Posterior vena cava (tissue), 2 donors: ENCODE measurements around the gene SCML1. TPM values are rescaled to one million over a fixed set of nuclear protein-coding genes. Genes with fewer than 3 reads are reported as not detected.
"Not testable (repeated sequence)": the region's sequence is repeated elsewhere in the genome, so short reads cannot be mapped to it uniquely, and the experiment has no call there.

ENCODE experiments used
- DNase-seq: peaks from one replicate; pipeline ENCODE4 v3.0.0-alpha.2; 2020; ENCODE audit warnings: low spot score
- intact Hi-C, 2 donors: fragments of 100-400 bp; cut with DNase I; formaldehyde crosslinking; loops; one replicate each; pipeline versions ENCODE4 v1.14.1 to v1.14.2; 2022 to 2023
- total RNA-seq, 2 donors: library from RNA; stranded (reverse); fragmentation: NEBNext Ultra II Directional; extraction: Animal tissue kit (Norgen Biotek cat#: 25700); gene quantifications; one replicate each; pipeline ENCODE4 v1.2.1, GENCODE V29; 2021
- donor health status: DM: yes; HTN: yes; CAD: no.
- donor health status: DM: yes; HTN: yes; CAD: no.

The SCML1 gene
- total RNA-seq, 2 donors from 2014 or later: 10.5 to 12.7 TPM

DNA sequence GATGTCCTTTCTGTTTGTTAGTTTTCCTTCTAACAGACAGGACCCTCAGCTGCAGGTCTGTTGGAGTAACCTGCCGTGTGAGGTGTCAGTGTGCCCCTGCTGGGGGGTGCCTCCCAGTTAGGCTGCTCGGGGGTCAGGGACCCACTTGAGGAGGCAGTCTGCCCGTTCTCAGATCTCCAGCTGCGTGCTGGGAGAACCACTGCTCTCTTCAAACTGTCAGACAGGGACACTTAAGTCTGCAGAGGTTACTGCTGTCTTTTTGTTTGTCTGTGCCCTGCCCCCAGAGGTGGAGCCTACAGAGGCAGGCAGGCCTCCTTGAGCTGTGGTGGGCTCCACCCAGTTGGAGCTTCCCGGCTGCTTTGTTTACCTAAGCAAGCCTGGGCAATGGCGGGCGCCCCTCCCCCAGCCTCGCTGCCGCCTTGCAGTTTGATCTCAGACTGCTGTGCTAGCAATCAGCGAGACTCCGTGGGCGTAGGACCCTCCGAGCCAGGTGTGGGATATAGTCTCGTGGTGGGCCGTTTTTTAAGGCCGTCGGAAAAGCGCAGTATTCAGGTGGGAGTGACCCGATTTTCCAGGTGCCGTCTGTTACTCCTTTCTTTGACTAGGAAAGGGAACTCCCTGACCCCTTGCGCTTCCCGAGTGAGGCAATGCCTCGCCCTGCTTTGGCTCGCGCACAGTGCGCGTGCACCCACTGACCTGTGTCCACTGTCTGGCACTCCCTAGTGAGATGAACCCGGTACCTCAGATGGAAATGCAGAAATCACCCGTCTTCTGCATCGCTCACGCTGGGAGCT lies 49.5 kb downstream of the SCML1 start:
- intact Hi-C loops: loop anchor here in 1 of 2 donors (5.0 kb wide), 1 partner anchor 421 kb away; no protein-coding TSS in a partner anchor
- not testable (repeated sequence) for DNase-seq

DNA sequence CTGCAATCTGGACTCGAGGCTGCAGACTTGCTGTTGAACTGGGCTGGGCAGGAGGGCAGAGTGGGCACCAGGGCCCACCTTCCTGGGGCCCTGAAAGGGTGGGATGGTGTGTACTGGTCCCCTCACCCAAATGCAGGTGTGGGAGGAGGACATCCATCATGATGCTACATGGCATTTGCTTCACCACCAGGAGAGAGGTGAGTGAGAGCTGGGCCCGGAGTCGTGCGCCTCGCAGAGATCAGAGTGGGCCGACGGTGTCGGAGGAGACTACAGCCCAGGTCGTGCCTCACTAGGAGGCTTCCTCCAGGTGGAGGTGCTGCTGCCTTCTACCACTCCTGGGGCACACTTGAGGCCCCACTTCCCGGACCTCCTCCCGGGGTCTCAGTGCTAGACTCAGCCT lies 50.3 kb downstream of the SCML1 start:
- intact Hi-C loops: loop anchor here in 1 of 2 donors (5.0 kb wide), 1 partner anchor 420 kb away; no protein-coding TSS in a partner anchor
- DNase-seq: no peak

- DNase-seq: no peak
- intact Hi-C loops: loop anchor here in 1 of 2 donors (5.0 kb wide), 1 partner anchor 419 kb away; no protein-coding TSS in a partner anchor
Observed at GRCh38 chrX:17788439-17788838, 51.1 kb downstream of the SCML1 start.

DNA sequence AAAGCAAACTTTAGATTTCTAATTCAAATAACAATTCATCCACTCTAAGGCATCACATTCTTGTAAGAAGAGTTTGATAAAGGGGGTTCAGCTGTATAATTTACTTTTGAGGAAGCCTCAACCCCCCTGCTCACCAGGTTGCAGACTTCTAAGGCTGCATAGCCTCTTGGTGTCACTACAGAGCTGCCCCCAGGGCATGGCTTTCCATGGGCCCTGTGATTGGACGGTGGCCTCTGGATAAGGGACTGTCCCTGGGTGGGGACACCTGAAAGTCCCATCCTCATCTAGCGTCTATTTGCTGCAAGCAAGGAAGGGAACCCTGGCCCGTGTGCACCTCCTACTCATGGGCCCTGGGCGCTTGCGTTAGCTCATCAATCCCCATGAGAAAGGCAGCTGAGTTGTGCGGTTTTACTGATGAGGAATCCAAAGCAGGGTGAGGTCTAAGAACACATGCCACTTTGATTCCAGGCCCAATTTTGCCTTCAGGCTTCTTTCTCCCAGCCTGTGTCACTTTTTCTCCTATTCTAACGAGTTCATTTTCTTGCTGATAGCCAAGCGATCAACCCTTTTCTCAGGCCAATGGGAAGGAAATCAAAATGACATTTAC lies 51.8 kb downstream of the SCML1 start:
- intact Hi-C loops: loop anchor here in 1 of 2 donors (5.0 kb wide), 1 partner anchor 418 kb away; no protein-coding TSS in a partner anchor
- DNase-seq: no peak

DNA sequence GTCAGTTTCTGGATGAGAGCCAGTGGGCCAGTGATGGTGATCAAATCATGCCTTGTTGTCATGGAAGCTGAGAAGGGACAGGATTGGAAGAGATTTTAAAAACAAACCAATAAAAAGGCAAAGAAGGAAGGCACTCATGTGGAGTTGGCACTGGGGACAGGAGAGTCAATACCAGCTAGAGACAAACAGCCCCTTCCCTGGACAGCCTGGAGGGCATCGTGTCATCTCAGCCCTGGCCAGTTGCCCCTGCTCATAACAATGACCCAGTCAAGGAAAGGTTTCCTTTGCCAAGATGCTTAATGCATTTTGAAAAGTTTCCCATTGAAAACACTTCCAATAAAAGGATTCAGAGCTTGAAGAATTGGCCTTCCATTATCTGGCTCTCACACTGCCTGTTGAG lies 55.5 kb downstream of the SCML1 start:
- no peak for DNase-seq
- intact Hi-C loops: no loop called here

DNA sequence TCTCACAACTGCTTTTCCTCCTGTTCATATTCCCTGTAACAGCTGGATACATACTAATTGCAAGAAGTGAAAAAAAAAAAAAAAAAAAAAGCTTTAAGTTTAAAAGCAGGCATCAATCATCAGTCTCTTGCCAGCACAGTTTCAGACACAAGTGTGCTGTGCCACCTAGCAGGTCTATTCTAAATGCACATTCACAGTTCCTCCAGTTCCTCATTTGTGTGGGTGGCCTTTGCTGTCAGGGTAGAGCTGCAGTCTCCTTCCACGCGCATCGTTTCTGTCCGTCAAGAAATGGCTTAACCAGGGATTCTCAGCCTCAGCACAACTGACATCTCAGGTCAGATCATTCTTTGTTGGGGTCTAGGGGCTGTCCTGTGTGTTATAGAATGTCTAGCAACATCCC lies 61.6 kb downstream of the SCML1 start:
- DNase-seq: no peak
- intact Hi-C loops: no loop called here

- DNase-seq: no peak
- intact Hi-C loops: no loop called here
Observed at GRCh38 chrX:17801431-17801830, 64.1 kb downstream of the SCML1 start.

- intact Hi-C loops: no loop called here
- no peak for DNase-seq
Observed at GRCh38 chrX:17802756-17803155, 65.5 kb downstream of the SCML1 start.

DNA sequence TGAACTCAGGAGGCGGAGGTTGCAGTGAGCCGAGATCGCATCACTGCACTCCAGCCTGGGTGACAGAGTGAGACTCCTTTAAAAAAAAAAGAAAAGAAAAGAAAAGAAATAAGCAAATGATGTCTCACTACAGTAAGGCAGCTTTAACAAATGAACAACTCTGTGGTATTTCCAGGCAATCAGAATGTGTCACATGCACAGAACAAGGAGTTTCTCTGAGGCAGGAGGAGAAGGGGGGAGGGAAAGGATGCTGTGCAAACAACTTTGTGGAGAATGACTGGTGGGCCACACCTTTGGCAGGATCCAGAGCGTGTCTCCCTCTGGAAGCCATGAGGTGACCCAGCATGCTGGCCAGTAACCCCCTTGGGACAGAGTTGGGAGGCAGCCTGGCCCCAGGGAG lies 66.2 kb downstream of the SCML1 start:
- intact Hi-C loops: no loop called here

More for the DNA sequence above, 66.2 kb downstream of the SCML1 start:
- no peak for DNase-seq

Other genes with a start within 250 kb of the SCML1 start
- gene RAI2, start 123.8 kb downstream of the SCML1 start, total RNA-seq: 10 to 100 TPM; 32.5 to 33.8 TPM